ENCODE data around the gene CD36. TPM values are rescaled to one million over a fixed set of nuclear protein-coding genes. Genes with fewer than 3 reads are reported as not detected.

Gene CD36
- total RNA-seq, 1 experiment from 2014 or later, result 0.28 TPM

DNA sequence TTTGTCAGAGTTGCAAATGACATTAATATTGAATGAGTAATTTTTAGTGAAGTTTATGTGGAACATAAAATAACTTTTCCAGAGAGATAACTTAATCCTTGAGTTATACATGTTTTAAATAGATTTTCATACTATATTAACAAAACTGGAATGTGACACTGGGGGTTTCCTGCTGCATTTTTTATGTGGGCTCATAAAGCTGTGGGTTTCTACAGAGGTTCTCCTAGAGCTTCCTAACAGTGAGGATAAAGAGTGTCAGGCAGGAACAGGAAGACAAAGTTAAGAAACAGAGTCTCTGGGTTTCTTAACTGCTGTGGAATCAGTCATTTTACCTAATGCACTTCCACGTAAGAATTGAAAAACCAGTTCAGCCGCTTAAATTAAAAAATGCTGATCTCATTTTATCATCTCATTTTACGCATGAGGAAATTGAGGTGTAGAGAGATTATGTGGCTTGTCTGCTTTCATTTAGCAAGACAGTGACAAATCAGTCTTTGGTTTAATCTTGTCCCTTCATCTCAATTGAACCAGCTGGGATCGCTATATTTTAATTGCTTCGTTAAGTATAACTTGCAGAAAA is 5.0 kb downstream of the CD36 start:
- Histone ChIP-seq H3K27ac (ENCODE audit: insufficient read length, low read depth, low read length) (no peak overlapping the region), H3K79me1 (ENCODE audit: insufficient read depth, low read depth, low read length, poor library complexity, severe bottlenecking) (no peaks in the 10 kb centered on the region), H3K9ac (ENCODE audit: extremely low read depth, insufficient read length, low read length) (no peak overlapping the region), H2BK120ac (ENCODE audit: low read depth, low read length, poor library complexity, severe bottlenecking) (no peak overlapping the region), H2BK5ac (ENCODE audit: insufficient read length, low read length) (no peak overlapping the region), H3K18ac (ENCODE audit: insufficient read length, low read depth, low read length) (no peak overlapping the region), H2BK15ac (ENCODE audit: low read depth, low read length) (no peak overlapping the region), H2AK5ac (ENCODE audit: insufficient read length, low read length) (no peak overlapping the region), H2BK20ac (ENCODE audit: low read depth, low read length, poor library complexity, severe bottlenecking) (no peak overlapping the region), H3K56ac (ENCODE audit: insufficient read length, low read depth, low read length) (no peak overlapping the region), H3K27me3 (ENCODE audit: insufficient read depth, low read length) (no peaks in the 10 kb centered on the region), H3K79me2 (ENCODE audit: insufficient read depth, low read length) (no peaks in the 10 kb centered on the region), H3K4me1 (ENCODE audit: insufficient read depth, low read length) (no peaks in the 10 kb centered on the region), H4K20me1 (ENCODE audit: control insufficient read depth, insufficient read depth, insufficient read length) (no peaks in the 10 kb centered on the region), H4K91ac (ENCODE audit: insufficient read length, low read depth, low read length) (no peak overlapping the region), H3K4me2 (ENCODE audit: insufficient read depth, insufficient read length, low read length) (no peak overlapping the region), H3K4ac (ENCODE audit: low read depth, low read length) (no peak overlapping the region), H3K9me3 (ENCODE audit: control insufficient read depth, low read depth, low read length) (no peaks in the 10 kb centered on the region), H3T11ph (ENCODE audit: low read length) (no peak overlapping the region), H3K23me2 (ENCODE audit: insufficient read length, low read depth, low read length, poor library complexity, severe bottlenecking) (no peaks in the 10 kb centered on the region), H4K8ac (replicated peaks; ENCODE audit: insufficient read length, low read depth, low read length) (no peak overlapping the region), H2AFZ (ENCODE audit: low read length) (no peak overlapping the region), H3K14ac (ENCODE audit: insufficient read depth, low read length) (no peak overlapping the region), H4K5ac (ENCODE audit: insufficient read length, low read depth, low read length) (no peak overlapping the region), H3K23ac (ENCODE audit: insufficient read length, low read depth, low read length) (no peak overlapping the region), H2BK12ac (ENCODE audit: insufficient read length, low read depth, low read length) (no peak overlapping the region)
- TF ChIP-seq, protein P1, sequence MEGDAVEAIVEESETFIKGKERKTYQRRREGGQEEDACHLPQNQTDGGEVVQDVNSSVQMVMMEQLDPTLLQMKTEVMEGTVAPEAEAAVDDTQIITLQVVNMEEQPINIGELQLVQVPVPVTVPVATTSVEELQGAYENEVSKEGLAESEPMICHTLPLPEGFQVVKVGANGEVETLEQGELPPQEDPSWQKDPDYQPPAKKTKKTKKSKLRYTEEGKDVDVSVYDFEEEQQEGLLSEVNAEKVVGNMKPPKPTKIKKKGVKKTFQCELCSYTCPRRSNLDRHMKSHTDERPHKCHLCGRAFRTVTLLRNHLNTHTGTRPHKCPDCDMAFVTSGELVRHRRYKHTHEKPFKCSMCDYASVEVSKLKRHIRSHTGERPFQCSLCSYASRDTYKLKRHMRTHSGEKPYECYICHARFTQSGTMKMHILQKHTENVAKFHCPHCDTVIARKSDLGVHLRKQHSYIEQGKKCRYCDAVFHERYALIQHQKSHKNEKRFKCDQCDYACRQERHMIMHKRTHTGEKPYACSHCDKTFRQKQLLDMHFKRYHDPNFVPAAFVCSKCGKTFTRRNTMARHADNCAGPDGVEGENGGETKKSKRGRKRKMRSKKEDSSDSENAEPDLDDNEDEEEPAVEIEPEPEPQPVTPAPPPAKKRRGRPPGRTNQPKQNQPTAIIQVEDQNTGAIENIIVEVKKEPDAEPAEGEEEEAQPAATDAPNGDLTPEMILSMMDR (conservative IDR thresholded peaks at IDR 0.05), result no peak
- Mint-ChIP-seq H3K9me3 (no peaks in the 10 kb centered on the region), H3K4me1 (0 out of 4 replicates have a peak, but pooled peaks cover 0 to 1% of the 10 kb centered on the region in 2 experiments), H3K36me3 (ENCODE audit: insufficient read depth in 1 of 3, low read depth in 3 of 3) (no peaks in the 10 kb centered on the region), H3K27me3 (ENCODE audit: low read depth) (no peaks in the 10 kb centered on the region), H3K27ac (no peak overlapping the region), H3K4me3 (no peak overlapping the region)
- no peak for DNase-seq
- WGBS (ENCODE audit: extremely low coverage, insufficient read length, low lambda C conversion rate), result no CpG with 5 or more reads among the region's 5 CpGs

All from H9 (cell line).